Upper lobe of left lung (tissue), 4 donors: ENCODE data around the gene CNDP2.

Source experiments
- EP300 ChIP-seq, 4 donors: sonication (generic); formaldehyde crosslinking; IDR thresholded peaks; one replicate each; pipeline ENCODE4 v1.5.1; 2017; ENCODE audit warnings: antibody characterized with exemption in 4 of 4, control low read depth in 2 of 4
- POLR2A ChIP-seq, 4 donors: fragments of 450-650 bp; IDR thresholded peaks; one replicate each; pipeline ENCODE4 v1.5.1; 2016 to 2017; ENCODE audit warnings: antibody characterized with exemption in 4 of 4, mild to moderate bottlenecking in 2 of 4
- POLR2AphosphoS5 ChIP-seq, 2 donors: sonication (generic); formaldehyde crosslinking; IDR thresholded peaks; one replicate each; pipeline ENCODE4 v1.5.1; 2017; ENCODE audit warnings: antibody characterized with exemption in 2 of 2
- TF ChIP-seq, protein P1 (sequence below), 6 experiments: fragments of 450-650 bp in 4 of 6; fragments of 200-600 bp in 2 of 6; sonication (generic) in 2 of 6; IDR thresholded peaks; one replicate each; pipeline ENCODE4 v1.5.1; 2016 to 2019; ENCODE audit warnings: antibody characterized with exemption in 6 of 6

DNA sequence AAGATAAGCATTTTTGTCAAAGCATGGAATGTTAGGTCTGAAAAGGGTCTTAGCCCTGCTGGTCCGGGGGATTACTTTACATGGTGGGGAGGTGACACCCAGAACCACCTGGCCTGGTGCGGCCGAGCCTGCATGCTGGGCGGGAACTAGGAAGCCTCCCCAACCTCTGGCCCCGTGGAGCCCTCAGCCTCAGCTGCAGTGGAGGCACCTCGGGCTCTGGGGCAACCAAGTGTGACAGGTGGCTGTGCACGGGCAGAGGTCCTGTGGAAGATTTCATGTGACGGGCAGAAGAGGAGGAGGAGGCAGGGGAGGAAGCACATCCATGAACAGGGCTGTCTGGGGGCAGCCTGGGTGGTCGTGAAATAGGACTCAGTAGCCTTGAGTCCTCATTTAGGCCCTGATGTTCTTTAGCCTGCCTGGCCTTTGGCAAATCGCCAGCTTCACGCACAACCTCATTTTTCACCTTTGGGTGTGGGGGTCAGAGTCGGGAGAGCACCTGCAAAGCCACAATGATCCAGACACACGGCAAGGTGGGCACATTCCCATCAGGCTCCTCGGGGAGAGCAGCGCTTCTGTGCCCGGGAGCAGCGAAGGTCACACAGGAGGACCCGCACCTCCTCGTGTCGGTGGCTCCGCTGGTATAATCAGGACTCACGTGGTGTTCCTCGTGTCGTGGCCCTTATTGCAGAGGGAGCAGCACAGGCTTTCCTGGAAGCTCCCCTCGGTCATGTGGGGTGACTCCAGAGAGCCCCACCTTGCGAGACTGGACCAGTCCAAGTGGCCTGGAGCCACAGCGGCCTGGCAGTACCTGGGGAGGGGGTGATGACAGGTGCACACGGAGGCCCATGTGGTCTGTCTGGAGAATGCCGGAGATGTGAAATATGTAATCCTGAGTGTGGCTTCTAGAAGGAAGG, 13.9 kb downstream of the CNDP2 start:
- TF ChIP-seq, protein P1, sequence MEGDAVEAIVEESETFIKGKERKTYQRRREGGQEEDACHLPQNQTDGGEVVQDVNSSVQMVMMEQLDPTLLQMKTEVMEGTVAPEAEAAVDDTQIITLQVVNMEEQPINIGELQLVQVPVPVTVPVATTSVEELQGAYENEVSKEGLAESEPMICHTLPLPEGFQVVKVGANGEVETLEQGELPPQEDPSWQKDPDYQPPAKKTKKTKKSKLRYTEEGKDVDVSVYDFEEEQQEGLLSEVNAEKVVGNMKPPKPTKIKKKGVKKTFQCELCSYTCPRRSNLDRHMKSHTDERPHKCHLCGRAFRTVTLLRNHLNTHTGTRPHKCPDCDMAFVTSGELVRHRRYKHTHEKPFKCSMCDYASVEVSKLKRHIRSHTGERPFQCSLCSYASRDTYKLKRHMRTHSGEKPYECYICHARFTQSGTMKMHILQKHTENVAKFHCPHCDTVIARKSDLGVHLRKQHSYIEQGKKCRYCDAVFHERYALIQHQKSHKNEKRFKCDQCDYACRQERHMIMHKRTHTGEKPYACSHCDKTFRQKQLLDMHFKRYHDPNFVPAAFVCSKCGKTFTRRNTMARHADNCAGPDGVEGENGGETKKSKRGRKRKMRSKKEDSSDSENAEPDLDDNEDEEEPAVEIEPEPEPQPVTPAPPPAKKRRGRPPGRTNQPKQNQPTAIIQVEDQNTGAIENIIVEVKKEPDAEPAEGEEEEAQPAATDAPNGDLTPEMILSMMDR (IDR thresholded peaks at IDR 0.05), result no peak
- TF ChIP-seq POLR2A (IDR thresholded peaks at IDR 0.05) (no peak), POLR2AphosphoS5 (IDR thresholded peaks at IDR 0.05) (no peak), EP300 (IDR thresholded peaks at IDR 0.05) (no peak)
